ENCODE measurements around the gene PHLPP2. TPM values are rescaled to one million over a fixed set of nuclear protein-coding genes. Genes with fewer than 3 reads are reported as not detected.

PHLPP2 gene
- total RNA-seq, 1 donor from 2014 or later, result 13.0 TPM

DNA sequence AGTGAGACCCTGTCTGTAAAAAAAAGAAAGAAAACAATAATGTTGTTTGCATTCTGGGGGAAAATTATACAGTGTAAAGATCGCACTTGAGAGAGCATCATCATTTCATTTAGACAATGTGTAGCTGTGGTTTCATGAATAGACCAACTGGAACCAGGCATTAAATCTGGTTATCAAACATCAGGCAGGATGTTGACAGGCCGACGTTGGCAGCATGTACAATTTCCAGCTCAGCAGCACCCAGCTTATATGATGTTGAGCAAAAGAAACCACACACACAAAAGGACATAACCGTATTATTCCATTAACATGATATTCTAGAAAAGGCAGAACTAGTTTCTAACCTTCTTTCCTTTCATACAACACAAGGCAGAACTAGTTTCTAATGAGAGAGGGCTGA, 92.7 kb downstream of the PHLPP2 start:
- DNase-seq (ENCODE audit: extremely low spot score, unreplicated experiment), result no peak
- H3K36me3 Mint-ChIP-seq (ENCODE audit: unreplicated experiment), result no peaks in the 10 kb centered on the region
- no peak overlapping the region for H3K27ac Mint-ChIP-seq (ENCODE audit: unreplicated experiment)
- H3K9me3 Mint-ChIP-seq (ENCODE audit: unreplicated experiment), result no peaks in the 10 kb centered on the region
- no peak overlapping the region for H3K4me3 Mint-ChIP-seq (ENCODE audit: unreplicated experiment)
- H3K4me1 Mint-ChIP-seq (ENCODE audit: unreplicated experiment), result peaks cover 16% of the 10 kb centered on the region
- TF ChIP-seq, protein P1, sequence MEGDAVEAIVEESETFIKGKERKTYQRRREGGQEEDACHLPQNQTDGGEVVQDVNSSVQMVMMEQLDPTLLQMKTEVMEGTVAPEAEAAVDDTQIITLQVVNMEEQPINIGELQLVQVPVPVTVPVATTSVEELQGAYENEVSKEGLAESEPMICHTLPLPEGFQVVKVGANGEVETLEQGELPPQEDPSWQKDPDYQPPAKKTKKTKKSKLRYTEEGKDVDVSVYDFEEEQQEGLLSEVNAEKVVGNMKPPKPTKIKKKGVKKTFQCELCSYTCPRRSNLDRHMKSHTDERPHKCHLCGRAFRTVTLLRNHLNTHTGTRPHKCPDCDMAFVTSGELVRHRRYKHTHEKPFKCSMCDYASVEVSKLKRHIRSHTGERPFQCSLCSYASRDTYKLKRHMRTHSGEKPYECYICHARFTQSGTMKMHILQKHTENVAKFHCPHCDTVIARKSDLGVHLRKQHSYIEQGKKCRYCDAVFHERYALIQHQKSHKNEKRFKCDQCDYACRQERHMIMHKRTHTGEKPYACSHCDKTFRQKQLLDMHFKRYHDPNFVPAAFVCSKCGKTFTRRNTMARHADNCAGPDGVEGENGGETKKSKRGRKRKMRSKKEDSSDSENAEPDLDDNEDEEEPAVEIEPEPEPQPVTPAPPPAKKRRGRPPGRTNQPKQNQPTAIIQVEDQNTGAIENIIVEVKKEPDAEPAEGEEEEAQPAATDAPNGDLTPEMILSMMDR (IDR thresholded peaks at IDR 0.05), result no peak
- no peaks in the 10 kb centered on the region for H3K27me3 Mint-ChIP-seq (ENCODE audit: unreplicated experiment)

DNA sequence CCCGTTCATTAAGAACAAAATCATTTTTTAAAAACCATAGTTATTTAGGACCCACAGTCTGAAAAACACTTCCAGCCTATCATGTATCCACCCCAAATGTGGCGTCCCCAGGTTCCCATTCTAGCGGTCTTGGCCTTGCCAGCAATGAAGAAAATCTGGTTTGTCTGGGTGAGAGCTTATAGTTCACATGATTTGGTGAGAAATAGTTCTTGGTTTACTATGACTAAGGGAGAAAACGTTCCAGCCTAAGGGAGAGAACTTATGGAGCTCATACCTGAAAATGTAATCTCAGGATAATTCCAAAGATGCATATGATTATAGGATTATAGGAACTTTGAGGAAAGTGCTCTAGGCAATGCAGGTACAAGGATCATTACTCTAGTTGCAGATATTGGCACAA, 93.7 kb downstream of the PHLPP2 start:
- H3K4me3 Mint-ChIP-seq (ENCODE audit: unreplicated experiment), result no peak overlapping the region
- H3K36me3 Mint-ChIP-seq (ENCODE audit: unreplicated experiment), result no peaks in the 10 kb centered on the region
- no peak for DNase-seq (ENCODE audit: extremely low spot score, unreplicated experiment)
- no peaks in the 10 kb centered on the region for H3K9me3 Mint-ChIP-seq (ENCODE audit: unreplicated experiment)
- H3K27ac Mint-ChIP-seq (ENCODE audit: unreplicated experiment), result no peak overlapping the region
- peaks cover 13% of the 10 kb centered on the region for H3K4me1 Mint-ChIP-seq (ENCODE audit: unreplicated experiment)
- TF ChIP-seq, protein P1 (IDR thresholded peaks at IDR 0.05), result no peak
- peaks cover 2% of the 10 kb centered on the region for H3K27me3 Mint-ChIP-seq (ENCODE audit: unreplicated experiment)

DNA sequence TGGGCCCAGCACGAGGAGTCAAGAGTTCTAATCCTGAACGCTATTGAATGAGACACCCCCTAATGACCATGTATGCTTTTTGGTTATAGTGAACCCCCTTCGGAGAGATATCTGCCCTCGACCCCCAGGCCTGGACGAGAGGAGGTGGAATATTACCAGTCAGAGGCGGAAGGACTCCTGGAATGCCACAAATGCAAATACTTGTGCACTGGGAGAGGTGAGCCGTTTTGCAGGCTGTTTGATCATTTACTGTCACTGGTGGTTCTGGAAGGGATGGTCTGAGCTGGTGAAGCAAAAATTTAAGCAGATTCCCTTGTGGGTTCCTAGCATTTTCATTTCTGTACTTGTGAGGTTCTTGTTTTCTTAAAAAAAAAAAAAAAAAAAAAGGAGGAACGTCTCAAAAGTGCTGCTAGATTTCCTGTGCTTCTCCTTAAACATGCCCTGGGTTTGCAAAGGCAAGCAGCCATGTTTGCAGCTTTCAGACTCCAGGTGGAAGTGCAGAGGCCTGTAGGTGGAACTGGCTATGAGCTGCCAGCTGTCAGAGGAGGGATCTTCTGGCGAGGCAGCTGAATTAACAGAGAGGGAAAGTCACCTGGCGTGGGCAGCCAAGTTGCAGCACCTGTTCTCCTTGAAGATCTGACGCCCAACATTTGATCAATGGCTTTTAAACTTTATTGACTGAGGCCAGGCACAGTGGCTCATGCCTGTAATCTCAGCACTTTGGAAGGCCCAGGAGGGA, 95.1 kb downstream of the PHLPP2 start:
- no peak for DNase-seq (ENCODE audit: extremely low spot score, unreplicated experiment)
- Mint-ChIP-seq H3K9me3 (ENCODE audit: unreplicated experiment) (no peaks in the 10 kb centered on the region), H3K4me1 (ENCODE audit: unreplicated experiment) (peaks cover 15% of the 10 kb centered on the region), H3K4me3 (ENCODE audit: unreplicated experiment) (no peak overlapping the region), H3K36me3 (ENCODE audit: unreplicated experiment) (no peaks in the 10 kb centered on the region), H3K27ac (ENCODE audit: unreplicated experiment) (peak overlapping the region; percentile 44), H3K27me3 (ENCODE audit: unreplicated experiment) (peaks cover 2% of the 10 kb centered on the region)
- TF ChIP-seq, protein P1 (IDR thresholded peaks at IDR 0.05), result no peak

DNA sequence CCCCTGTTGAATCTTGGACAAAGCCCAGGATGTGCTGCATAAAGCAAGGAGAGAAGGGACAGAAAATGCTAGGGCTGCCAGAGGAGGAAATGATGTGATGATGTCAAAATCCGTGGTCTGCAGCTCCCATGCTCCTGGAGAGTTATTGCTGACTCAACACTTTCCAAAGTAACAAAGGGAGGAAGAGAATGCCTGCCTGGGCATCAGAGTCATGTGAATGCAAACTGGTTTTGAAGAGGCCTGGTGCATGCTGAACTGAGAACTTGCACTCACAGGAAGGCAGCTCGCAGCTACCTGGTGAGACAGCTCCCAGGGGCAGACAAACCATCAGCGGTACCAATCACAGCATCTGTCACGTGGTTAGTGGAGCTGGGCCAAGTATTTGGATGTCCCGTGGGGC, 95.7 kb downstream of the PHLPP2 start:
- DNase-seq (ENCODE audit: extremely low spot score, unreplicated experiment), result no peak
- Mint-ChIP-seq H3K27me3 (ENCODE audit: unreplicated experiment) (peaks cover 2% of the 10 kb centered on the region), H3K4me3 (ENCODE audit: unreplicated experiment) (no peak overlapping the region), H3K27ac (ENCODE audit: unreplicated experiment) (peak overlapping the region; percentile 45), H3K4me1 (ENCODE audit: unreplicated experiment) (peaks cover 15% of the 10 kb centered on the region), H3K9me3 (ENCODE audit: unreplicated experiment) (no peaks in the 10 kb centered on the region), H3K36me3 (ENCODE audit: unreplicated experiment) (no peaks in the 10 kb centered on the region)
- TF ChIP-seq, protein P1 (IDR thresholded peaks at IDR 0.05), result no peak

DNA sequence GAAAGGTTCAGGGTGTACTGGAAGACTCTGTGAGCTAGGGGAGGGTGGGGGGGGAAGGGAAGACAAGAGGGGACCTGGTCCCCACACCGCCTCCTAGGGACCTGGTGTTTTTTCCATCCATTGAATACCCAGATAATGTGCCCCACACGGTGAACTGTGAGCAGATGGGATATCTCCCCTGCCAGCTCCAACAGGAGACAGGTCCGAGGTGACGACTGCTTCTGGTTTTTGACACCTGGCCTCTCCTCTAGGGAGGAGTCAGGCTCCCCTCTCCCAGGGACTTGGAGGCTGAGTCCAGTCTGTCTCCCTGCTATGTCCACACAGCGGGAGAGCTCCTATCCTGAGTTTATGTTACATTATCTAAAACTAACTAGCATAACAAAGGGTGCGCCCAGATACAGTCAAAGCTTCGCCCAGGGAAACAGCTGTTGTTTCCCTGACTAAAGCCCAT, 96.7 kb downstream of the PHLPP2 start:
- H3K4me3 Mint-ChIP-seq (ENCODE audit: unreplicated experiment), result no peak overlapping the region
- peaks cover 2% of the 10 kb centered on the region for H3K27me3 Mint-ChIP-seq (ENCODE audit: unreplicated experiment)
- H3K27ac Mint-ChIP-seq (ENCODE audit: unreplicated experiment), result no peak overlapping the region
- no peaks in the 10 kb centered on the region for H3K36me3 Mint-ChIP-seq (ENCODE audit: unreplicated experiment)
- H3K9me3 Mint-ChIP-seq (ENCODE audit: unreplicated experiment), result no peaks in the 10 kb centered on the region
- TF ChIP-seq, protein P1 (IDR thresholded peaks at IDR 0.05), result no peak
- peaks cover 15% of the 10 kb centered on the region for H3K4me1 Mint-ChIP-seq (ENCODE audit: unreplicated experiment)
- DNase-seq (ENCODE audit: extremely low spot score, unreplicated experiment), result no peak

Data from osteocyte (in vitro differentiated cells).